GM21528 (cell line): Measurements from ENCODE around the gene METAP2.

Experiments used
- ATAC-seq: cut with Tn5 transposase; IDR thresholded peaks from one replicate; pipeline ENCODE4 v1.9.1; 2021; ENCODE audit warnings: mild to moderate bottlenecking, moderate library complexity; ENCODE audit not compliant: unreplicated experiment, low FRiP score

The METAP2 gene

GRCh38 chr12:95506707-95507523 lies 33.0 kb downstream of the METAP2 start:
- no peak for ATAC-seq

GRCh38 chr12:95509300-95509699 lies 35.3 kb downstream of the METAP2 start:
- no peak for ATAC-seq

GRCh38 chr12:95511977-95512376 lies 38.0 kb downstream of the METAP2 start:
- ATAC-seq = no peak

DNA sequence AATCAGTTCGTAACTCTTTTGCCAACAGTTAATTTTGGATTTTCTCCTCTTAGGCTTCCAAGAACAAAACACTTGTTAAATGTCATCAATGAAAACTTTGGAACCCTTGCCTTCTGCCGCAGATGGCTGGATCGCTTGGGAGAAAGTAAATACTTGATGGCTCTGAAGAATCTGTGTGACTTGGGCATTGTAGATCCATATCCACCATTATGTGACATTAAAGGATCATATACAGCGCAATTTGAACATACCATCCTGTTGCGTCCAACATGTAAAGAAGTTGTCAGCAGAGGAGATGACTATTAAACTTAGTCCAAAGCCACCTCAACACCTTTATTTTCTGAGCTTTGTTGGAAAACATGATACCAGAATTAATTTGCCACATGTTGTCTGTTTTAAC lies 39.6 kb downstream of the METAP2 start:
- ATAC-seq = no peak

DNA sequence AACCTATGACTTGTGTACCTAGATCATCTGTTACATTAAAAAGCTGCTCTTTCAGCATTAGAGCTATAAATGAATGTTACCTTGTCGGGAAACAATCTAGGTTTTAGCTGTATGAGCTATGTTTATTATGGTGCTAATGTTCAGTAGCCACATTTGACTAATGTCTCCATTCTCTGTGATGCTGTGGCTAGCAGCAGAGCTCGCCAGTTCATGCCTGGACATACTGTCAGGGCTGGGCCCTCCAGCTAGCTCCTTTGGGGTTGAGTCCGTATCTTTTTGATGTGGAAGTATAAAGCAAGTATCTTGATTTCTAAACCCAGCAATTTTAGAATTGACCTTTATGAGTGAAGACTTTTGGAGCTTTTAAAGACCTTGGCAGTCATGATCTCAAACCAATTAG lies 41.2 kb downstream of the METAP2 start:
- no peak for ATAC-seq

DNA sequence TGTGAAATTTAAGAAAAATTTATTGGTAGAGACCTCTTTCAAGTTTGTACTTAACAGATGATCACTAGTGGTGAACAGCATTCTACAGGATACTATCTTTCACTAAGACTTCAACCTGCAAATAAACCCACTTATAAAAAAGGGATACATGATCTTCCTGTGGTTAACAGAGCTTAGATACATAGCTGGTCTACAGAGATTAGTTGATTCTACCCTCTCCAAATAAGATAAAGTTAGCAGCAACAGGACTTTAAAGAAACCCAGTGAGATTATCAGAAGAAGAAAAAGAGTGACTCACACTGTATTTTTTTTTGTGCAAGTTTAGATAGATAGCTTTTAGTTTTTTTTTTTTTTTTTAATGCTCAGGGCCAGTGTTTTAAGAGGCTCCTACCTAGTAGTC lies 42.8 kb downstream of the METAP2 start:
- ATAC-seq = no peak

DNA sequence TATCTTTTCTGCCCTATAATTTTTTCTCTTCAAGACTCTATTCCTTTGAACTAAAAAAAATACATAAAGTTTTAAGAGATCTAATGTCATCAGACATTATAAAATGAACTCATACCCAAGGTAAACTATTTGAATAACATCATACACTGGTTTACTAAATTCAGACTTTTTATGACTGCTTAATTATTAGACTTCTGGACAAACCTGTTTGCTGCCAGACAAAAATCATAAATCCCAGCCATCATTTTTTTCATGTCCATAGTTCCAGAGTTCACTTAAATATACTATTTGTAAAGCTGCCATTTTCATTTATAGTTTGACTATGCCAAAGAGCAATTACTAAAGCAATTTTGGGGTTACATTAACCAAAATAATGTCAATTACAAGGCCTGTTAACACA lies 43.3 kb downstream of the METAP2 start:
- no peak for ATAC-seq

DNA sequence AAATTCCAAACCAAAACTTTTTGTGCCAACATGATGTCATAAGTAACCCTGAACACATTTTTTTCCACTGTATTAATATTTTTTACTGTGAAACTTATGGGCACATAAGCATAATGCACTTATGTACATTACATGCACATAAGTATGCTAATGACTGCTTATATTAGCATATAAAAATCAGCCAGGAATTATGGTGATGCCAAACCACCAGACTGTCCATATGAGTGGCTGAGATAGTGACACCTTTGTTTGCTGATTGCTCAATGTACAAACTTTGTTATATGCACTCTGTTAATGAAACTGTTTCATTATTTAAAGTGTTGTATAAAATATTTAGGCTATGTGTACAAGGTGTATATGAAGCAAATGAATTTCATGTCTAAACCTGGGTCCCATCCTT lies 45.0 kb downstream of the METAP2 start:
- ATAC-seq = no peak

- no peak for ATAC-seq
Observed at GRCh38 chr12:95520816-95521215, 46.9 kb downstream of the METAP2 start.

DNA sequence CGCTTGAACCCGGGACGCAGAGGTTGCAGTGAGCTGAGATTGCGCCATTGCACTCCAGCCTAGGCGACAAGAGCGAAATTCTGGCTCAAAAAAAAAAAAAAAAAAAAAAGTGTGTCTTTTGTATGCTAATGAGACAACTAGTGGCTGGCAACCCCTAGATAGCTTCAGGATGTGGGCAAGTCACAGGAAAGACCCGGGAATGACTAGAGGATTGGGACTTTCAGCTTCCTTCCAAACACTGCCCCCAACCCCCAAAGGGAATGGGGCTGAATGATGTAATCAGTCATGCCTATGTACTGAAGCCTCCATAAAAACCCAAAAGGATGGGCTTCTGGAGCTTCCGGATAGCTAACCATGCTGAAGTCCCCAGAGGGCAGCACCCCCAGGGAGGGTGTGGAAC lies 48.7 kb downstream of the METAP2 start:
- ATAC-seq = no peak

DNA sequence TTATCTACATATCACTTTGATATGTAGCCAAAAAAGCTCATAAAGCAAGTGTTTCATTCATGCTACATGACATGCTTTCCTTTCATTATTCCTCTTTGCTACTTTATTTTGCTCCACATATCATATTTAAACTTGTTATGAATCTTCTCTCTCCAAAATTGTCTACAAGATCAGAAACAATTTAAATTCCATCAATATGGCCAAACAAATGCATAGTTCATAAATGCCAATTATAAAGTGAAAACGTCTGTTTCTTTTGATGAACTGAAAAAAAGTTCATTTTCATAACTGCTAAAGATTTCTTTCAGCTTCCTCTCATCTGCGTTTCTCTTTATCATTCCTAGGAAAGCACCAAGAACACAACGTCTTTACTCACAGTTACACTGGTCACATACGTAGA lies 54.5 kb downstream of the METAP2 start:
- ATAC-seq = no peak

DNA sequence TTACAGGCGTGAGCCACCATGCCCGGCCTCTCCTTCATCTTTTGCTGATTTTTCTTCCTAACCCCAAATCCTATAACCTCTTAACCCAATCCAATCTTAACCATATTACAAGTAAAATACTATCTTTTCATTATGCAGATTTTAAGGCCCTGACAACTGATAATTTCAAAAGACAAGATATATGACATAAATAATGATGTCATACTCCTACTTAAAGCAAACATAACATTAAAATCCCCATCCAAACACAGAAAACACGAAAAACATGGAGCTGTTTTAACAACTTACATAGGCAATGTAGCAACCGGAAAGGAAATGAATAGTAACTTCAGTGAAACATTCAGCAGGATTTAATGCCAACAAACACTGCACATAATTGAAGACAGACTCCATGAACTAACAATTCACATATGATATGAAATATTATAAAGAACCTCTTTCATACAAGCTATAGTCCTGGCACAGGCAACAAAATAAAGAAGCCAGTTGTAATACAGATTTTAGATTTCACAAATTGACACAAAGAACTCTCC lies 55.8 kb downstream of the METAP2 start:
- ATAC-seq = no peak

DNA sequence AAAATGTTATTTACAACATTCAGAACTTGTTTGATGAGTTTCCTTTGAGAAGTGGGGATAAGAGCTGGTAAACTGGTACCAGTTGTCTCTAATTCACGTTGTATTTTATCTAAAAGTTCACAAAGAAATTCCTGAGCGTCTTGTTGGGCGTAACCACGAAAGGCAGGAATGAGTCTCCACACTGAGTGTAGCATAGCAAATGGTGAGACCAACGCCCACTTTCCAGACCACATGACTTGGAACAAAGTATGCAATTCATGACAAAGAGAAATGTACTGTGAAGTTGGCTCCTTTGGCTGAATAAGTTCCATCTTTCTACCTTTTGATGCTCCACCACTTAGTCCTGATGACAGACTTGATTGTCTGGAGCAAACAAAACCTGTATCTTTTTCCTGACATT lies 58.9 kb downstream of the METAP2 start:
- ATAC-seq = no peak

- ATAC-seq = no peak
Observed at GRCh38 chr12:95533985-95534384, 60.0 kb downstream of the METAP2 start.

DNA sequence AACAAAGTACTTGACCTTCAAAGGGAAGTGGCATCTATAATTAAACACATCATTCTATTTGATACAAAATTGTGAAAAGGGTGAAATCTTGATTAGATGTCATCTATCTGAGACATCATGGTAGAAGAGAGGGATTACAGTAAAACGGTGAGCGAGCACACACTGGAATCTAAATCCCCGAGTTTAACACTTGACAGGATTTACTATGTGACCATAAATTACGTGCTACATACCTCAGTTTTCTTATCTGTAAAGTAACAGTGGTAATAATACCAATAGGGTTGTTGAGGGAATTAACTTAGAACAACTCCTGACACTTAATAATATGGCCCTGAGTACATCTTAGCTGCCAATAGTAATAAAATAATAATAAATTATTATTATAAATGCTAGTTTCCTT lies 64.1 kb downstream of the METAP2 start:
- no peak for ATAC-seq

- no peak for ATAC-seq
Observed at GRCh38 chr12:95538656-95539055, 64.7 kb downstream of the METAP2 start.

GRCh38 chr12:95541436-95541835 lies 67.5 kb downstream of the METAP2 start:
- no peak for ATAC-seq

DNA sequence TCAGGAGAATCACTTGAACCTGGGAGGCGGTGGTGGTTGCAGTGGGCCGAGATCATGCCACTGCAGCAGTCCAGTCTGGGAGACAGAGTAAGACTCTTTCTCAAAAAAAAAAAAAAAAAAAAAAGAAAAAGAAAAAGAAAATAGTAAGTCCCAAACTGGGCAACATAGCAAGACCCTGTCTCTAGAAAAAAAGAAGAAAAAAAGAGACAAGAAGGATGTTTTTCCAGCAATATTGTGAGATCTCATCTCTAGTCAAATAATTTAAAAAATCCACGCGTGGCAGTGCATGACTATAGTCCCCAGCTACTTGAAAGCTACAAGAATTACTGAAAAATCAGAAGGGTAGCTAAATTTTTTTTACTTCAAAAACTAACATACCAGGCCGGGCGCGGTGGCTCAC lies 69.4 kb downstream of the METAP2 start:
- ATAC-seq = no peak

- no peak for ATAC-seq
Observed at GRCh38 chr12:95544756-95545155, 70.8 kb downstream of the METAP2 start.

DNA sequence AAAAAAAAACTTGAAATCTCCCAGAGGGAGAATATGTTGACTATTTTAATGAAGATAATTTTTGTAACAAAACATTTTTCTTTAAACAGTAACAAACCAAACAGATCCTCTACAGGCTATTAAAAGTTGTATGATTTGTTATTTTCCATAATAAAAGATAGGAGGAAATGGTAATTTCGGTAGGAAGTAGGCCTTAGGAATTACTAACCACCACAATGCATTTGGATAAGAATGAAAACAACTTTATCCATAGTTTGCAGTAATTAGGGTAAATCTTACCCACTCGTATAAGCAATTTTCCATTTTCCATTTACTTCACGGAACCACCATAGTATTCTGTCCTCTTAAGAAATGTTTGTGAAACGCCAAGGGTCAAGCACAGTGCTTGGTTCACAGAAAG lies 71.4 kb downstream of the METAP2 start:
- ATAC-seq = no peak

- no peak for ATAC-seq
Observed at GRCh38 chr12:95545731-95546490, 72.0 kb downstream of the METAP2 start.

DNA sequence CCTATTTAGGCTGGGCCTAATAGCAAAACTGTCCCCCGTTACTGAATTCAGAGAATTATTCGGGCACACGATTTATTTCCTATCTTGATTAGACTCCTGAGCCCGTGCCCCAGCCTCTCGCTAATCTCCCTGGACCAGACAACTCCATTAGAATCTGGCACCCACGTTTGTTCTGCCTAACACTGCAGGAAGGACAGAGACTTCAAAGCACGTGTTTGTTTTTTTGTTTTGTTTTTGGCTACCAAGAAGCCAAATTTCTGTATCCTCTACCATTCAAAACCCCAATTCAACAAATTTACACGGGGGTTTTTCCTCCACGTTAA lies 72.5 kb downstream of the METAP2 start:
- no peak for ATAC-seq
